HepG2 (cell line): ENCODE data around the gene CCDC183. TPM values are rescaled to one million over a fixed set of nuclear protein-coding genes. Genes with fewer than 3 reads are reported as not detected.

Experiments
- ASH2L ChIP-seq: fragments of 300-600, 200-600 bp; sonication (generic); IDR thresholded peaks from 2 replicates; pipeline ENCODE4 v1.7.0; 2017; ENCODE audit warnings: low read depth, mild to moderate bottlenecking, moderate library complexity, mixed read lengths, low read length; ENCODE audit not compliant: insufficient read length
- CHD4 ChIP-seq: fragments of 200-600 bp; sonication (generic); IDR thresholded peaks from 2 replicates; pipeline ENCODE4 v1.7.0; 2017; ENCODE audit warnings: mild to moderate bottlenecking, low read length, borderline replicate concordance
- HOXA7 ChIP-seq: sonication (generic); formaldehyde crosslinking; IDR thresholded peaks from 2 replicates; pipeline ENCODE4 v1.8.1; 2022; ENCODE audit warnings: mild to moderate bottlenecking, missing genetic modification reagents, moderate library complexity
- IRF2 ChIP-seq: IDR thresholded peaks from 2 replicates; pipeline ENCODE4 v1.6.1; 2018; ENCODE audit warnings: missing genetic modification reagents, missing compliant biosample characterization
- KLF12 ChIP-seq: sonication (generic); formaldehyde crosslinking; IDR thresholded peaks from 2 replicates; pipeline ENCODE4 v1.4.0; 2020; ENCODE audit warnings: missing genetic modification reagents, borderline replicate concordance
- MED1 ChIP-seq: sonication (generic); formaldehyde crosslinking; IDR thresholded peaks from 2 replicates; pipeline ENCODE4 v1.4.0; 2020; ENCODE audit warnings: missing genetic modification reagents
- NFE2L1 ChIP-seq: sonication (generic); formaldehyde crosslinking; IDR thresholded peaks from 2 replicates; pipeline ENCODE4 v1.4.0; 2020; ENCODE audit warnings: missing genetic modification reagents, mild to moderate bottlenecking, borderline replicate concordance
- PAX8 ChIP-seq: sonication (generic); formaldehyde crosslinking; IDR thresholded peaks from 2 replicates; pipeline ENCODE4 v1.8.0; 2022; ENCODE audit warnings: mild to moderate bottlenecking, missing genetic modification reagents, borderline replicate concordance
- PITX1 ChIP-seq: sonication (generic); formaldehyde crosslinking; IDR thresholded peaks from 2 replicates; pipeline ENCODE4 v1.5.1; 2020; ENCODE audit warnings: mild to moderate bottlenecking, missing genetic modification reagents
- SP5 ChIP-seq: IDR thresholded peaks from 2 replicates; pipeline ENCODE4 v1.6.1; 2016; ENCODE audit warnings: low read depth, borderline replicate concordance
- TBL1XR1 ChIP-seq: fragments of 150-350 bp; IDR thresholded peaks from 2 replicates; pipeline ENCODE4 v1.6.1; 2014; ENCODE audit warnings: borderline replicate concordance, low read length; ENCODE audit not compliant: partially characterized antibody
- TSC22D2 ChIP-seq: sonication (generic); formaldehyde crosslinking; IDR thresholded peaks from 2 replicates; pipeline ENCODE4 v1.5.1; 2020; ENCODE audit warnings: missing genetic modification reagents, mild to moderate bottlenecking, borderline replicate concordance
- ZBTB43 ChIP-seq: sonication (generic); formaldehyde crosslinking; conservative IDR thresholded peaks from 2 replicates; pipeline ENCODE4 v1.4.0; 2020; ENCODE audit warnings: missing genetic modification reagents
- ZFYVE20 ChIP-seq: sonication (generic); formaldehyde crosslinking; IDR thresholded peaks from 2 replicates; pipeline ENCODE4 v1.8.0; 2023; ENCODE audit warnings: low read depth, mild to moderate bottlenecking, moderate library complexity, missing genetic modification reagents, borderline replicate concordance
- ZNF407 ChIP-seq: sonication (generic); formaldehyde crosslinking; IDR thresholded peaks from one replicate; pipeline ENCODE4 v1.5.1; 2020; ENCODE audit warnings: mild to moderate bottlenecking, missing genetic modification reagents; ENCODE audit errors: not compliant biosample characterization
- ZNF639 ChIP-seq: conservative IDR thresholded peaks from 2 replicates; pipeline ENCODE4 v1.6.1; 2018; ENCODE audit warnings: missing genetic modification reagents
- ZNF7 ChIP-seq: IDR thresholded peaks from 2 replicates; pipeline ENCODE4 v1.6.1; 2016; ENCODE audit warnings: missing biosample characterization, missing genetic modification reagents
- ZNF792 ChIP-seq: IDR thresholded peaks from 2 replicates; pipeline ENCODE4 v1.6.1; 2016
- polyA plus RNA-seq, 8 experiments: library from polyadenylated mRNA; depleted of rRNA in 3 of 8; stranded (reverse) in 7 of 8; unstranded in 1 of 8; fragments of >200 nt; fragmentation: Illumina TruSeq in 4 of 8; extraction: Trizol in 4 of 8; gene quantifications; 2 replicates each; pipeline versions ENCODE4 v1.2.1 to v1.2.3, GENCODE V29; 2011 to 2016; ENCODE audit warnings: low read depth in 4 of 8, missing spikeins in 1 of 8, mixed read lengths in 1 of 8; ENCODE audit not compliant: insufficient read depth in 1 of 8
- total RNA-seq, 5 experiments: library from RNA; depleted of rRNA; stranded (reverse); fragments of >200 nt; fragmentation: Illumina TruSeq; extraction: Trizol; gene quantifications; 2 replicates each; pipeline ENCODE4 v1.2.3, GENCODE V29; 2016; ENCODE audit warnings: low read depth in 1 of 5

Gene CCDC183
- total and polyA plus RNA-seq, 2 of the 13 experiments (the other 11 are each of a cell fraction or from before 2014, with no cell fraction given), result 5.0 to 66.4 TPM

- TF ChIP-seq ZBTB43 (CRISPR knock-in tag) (0 out of 2 replicates have a peak, but pooled peaks have one; percentile 55), SP5 (CRISPR knock-in tag) (peak; percentile 77), ZNF7 (CRISPR knock-in tag) (no peak), TSC22D2 (0 out of 2 replicates have a peak, but pooled peaks have one; percentile 29), TBL1XR1 (no peak), MED1 (CRISPR knock-in tag) (peak; percentile 87), PITX1 (CRISPR knock-in tag) (peak; percentile 63; the same call in 1 of the 2 replicates), PAX8 (CRISPR knock-in tag) (no peak), ASH2L (peak; percentile 20), ZFYVE20 (CRISPR knock-in tag) (no peak), CHD4 (no peak), ZNF792 (CRISPR knock-in tag) (peak; percentile 19; the same call in 1 of the 2 replicates), ZNF407 (CRISPR knock-in tag) (no peak), KLF12 (CRISPR knock-in tag) (no peak; the same call in 1 of the 2 replicates), ZNF639 (CRISPR knock-in tag) (no peak), NFE2L1 (CRISPR knock-in tag) (0 out of 2 replicates have a peak, but pooled peaks have one; percentile 25), HOXA7 (CRISPR knock-in tag) (no peak), IRF2 (CRISPR knock-in tag) (peak; percentile 34)
Measured at GRCh38 chr9:136790640-136791515, 5.3 kb upstream of the CCDC183 start, which contains the start of gene TMEM141 (continued).
